GM21786 (cell line): ENCODE data around the gene GINS2.

Experiments
- ATAC-seq: cut with Tn5 transposase; IDR thresholded peaks from one replicate; pipeline ENCODE4 v1.9.1; 2021; ENCODE audit not compliant: unreplicated experiment

Gene GINS2

GRCh38 chr16:85668676-85669424 is 19.9 kb downstream of the GINS2 start:
- ATAC-seq = no peak

GRCh38 chr16:85667841-85668413 is 20.8 kb downstream of the GINS2 start:
- no peak for ATAC-seq

GRCh38 chr16:85667261-85667660 is 21.5 kb downstream of the GINS2 start:
- no peak for ATAC-seq

- ATAC-seq = no peak
Observed at GRCh38 chr16:85665929-85666328, 22.8 kb downstream of the GINS2 start.

- no peak for ATAC-seq
Observed at GRCh38 chr16:85665373-85665740, 23.4 kb downstream of the GINS2 start.

GRCh38 chr16:85664580-85665372 is 24.0 kb downstream of the GINS2 start:
- no peak for ATAC-seq

GRCh38 chr16:85663891-85664321 is 24.8 kb downstream of the GINS2 start:
- no peak for ATAC-seq

- no peak for ATAC-seq
Observed at GRCh38 chr16:85662976-85663830, 25.6 kb downstream of the GINS2 start.

GRCh38 chr16:85662482-85662812 is 26.3 kb downstream of the GINS2 start:
- no peak for ATAC-seq

- no peak for ATAC-seq
Observed at GRCh38 chr16:85661740-85662481, 26.8 kb downstream of the GINS2 start.

GRCh38 chr16:85660843-85661739 is 27.7 kb downstream of the GINS2 start:
- no peak for ATAC-seq

GRCh38 chr16:85659805-85660511 is 28.8 kb downstream of the GINS2 start:
- no peak for ATAC-seq

GRCh38 chr16:85659336-85659735 is 29.4 kb downstream of the GINS2 start:
- ATAC-seq = no peak

GRCh38 chr16:85658504-85659326 is 30.0 kb downstream of the GINS2 start:
- no peak for ATAC-seq

- no peak for ATAC-seq
Observed at GRCh38 chr16:85657996-85658395, 30.8 kb downstream of the GINS2 start.

- no peak for ATAC-seq
Observed at GRCh38 chr16:85657267-85657650, 31.5 kb downstream of the GINS2 start.

- ATAC-seq = no peak
Observed at GRCh38 chr16:85656351-85657266, 32.1 kb downstream of the GINS2 start.
